ENCODE measurements around the gene KRT33B.
"Not testable (repeated sequence)": the region's sequence is repeated elsewhere in the genome, so short reads cannot be mapped to it uniquely, and the experiment has no call there.

Gene KRT33B

GRCh38 chr17:41393826-41394225, 24.2 kb upstream of the KRT33B start:
- DNase-seq (ENCODE audit: low read depth in 3 of 3): no peak

DNA sequence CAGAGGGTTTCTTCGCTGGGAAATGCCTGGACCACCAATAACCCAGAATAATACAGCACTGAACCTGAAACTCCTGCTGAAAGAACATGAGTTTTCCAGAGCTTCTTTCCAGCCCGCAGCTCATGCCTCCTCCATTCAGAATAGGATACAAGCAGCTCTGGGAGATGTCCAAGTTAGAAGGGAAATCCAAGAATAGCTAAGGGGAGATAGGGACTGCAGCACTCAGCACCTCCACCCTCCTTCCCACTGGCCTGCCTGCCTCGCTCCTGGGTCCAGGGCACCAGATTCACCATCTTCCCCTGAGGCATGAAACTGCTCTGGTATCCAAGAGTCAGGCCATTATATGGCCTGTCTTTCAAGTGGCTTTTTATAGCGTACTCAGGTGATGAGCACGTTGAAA, 23.7 kb upstream of the KRT33B start:
- DNase-seq (ENCODE audit: low read depth in 3 of 3): no peak

DNA sequence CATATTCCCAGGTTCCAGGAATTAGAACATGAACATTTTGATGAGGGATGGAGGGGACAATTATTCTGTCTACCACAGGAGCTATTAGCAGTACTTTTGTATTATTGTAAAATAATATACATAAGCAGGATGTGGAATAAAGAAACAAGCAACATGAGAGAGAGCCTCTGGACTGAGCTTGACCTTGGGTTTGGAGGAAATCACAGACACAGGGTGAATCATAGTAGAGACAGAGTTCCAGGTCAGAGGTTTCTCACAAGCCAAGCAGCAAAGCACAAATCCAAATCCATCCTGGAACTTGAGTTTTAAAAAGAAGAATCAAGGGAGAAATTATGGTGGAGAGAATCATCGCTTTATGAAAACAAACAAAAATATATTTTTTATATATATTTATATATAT, 22.7 kb upstream of the KRT33B start:
- no peak for DNase-seq (ENCODE audit: low read depth in 3 of 3)

DNA sequence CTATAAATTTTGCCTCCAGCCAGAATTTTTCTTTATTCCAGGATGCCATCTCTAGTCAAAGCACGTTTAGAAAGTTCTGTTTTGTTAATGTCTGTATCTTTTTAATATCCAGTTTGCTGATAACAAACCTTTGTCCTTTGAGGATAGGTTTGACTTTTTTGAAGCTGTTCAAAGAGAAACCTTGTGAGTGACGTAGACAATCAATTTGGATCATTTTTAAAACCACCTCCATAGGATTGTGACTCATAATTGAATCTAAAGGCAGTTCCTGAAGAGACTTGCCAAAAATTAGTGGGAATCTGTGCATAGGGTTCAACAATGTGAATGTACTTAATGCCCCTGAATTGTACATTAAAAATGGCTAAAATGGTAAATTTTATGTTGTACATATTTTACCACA, 21.9 kb upstream of the KRT33B start:
- no peak for DNase-seq (ENCODE audit: low read depth in 3 of 3)

GRCh38 chr17:41390411-41390938, 20.9 kb upstream of the KRT33B start:
- no peak for DNase-seq (ENCODE audit: low read depth in 3 of 3)

GRCh38 chr17:41387670-41388069, 18.1 kb upstream of the KRT33B start:
- DNase-seq (ENCODE audit: low read depth in 3 of 3): no peak

GRCh38 chr17:41386227-41386626, 16.6 kb upstream of the KRT33B start:
- DNase-seq (ENCODE audit: low read depth in 3 of 3): no peak

DNA sequence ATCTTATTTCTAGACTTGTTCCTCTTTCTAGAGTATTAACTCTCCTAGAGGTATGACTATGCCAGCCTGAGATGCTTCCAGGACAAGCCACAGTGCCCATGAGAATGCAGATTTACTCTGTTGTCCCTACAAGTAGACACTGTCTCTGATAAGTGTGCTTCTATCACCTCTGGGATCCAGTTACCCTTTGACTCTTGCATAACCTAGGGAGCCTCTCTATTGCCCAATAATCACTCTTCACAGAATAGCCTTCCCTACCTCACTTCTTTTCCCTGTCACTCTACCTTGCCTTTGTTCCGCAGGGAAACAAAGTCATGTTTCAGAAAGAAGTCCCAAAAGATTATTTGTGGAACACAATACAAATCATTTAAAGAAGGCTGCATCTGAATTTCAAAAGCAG, 14.1 kb upstream of the KRT33B start:
- DNase-seq (ENCODE audit: low read depth in 3 of 3): no peak

DNA sequence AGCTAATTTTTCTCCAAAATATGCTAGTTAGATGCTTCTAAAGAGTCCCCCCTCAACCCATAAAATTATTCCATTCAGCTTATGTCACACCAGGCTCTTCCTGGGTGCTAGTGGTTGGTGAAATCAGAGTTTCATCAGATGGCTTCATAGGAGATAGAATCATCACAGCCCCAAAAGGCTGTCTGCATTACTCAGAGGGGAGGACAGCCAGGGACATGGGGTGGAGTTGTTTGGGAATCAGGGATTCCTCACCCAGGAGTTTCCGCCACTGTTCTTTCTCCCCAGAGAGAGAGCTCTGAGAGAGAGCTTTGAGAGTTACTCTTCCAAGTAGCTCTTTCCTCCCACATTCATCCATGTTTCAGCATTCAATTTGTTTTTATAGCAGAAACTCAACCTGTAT, 12.8 kb upstream of the KRT33B start:
- no peak for DNase-seq (ENCODE audit: low read depth in 3 of 3)

GRCh38 chr17:41381943-41382342, 12.3 kb upstream of the KRT33B start, which contains the start of gene KRT34:
TSS of gene KRT34 (minus strand) at chr17:41382306. CDS start at chr17:41382246, 60 bp downstream.
- not testable (repeated sequence) for DNase-seq (ENCODE audit: low read depth in 3 of 3)

- DNase-seq (ENCODE audit: low read depth in 3 of 3): not testable (repeated sequence)
Observed at GRCh38 chr17:41380091-41380490, 10.5 kb upstream of the KRT33B start.

DNA sequence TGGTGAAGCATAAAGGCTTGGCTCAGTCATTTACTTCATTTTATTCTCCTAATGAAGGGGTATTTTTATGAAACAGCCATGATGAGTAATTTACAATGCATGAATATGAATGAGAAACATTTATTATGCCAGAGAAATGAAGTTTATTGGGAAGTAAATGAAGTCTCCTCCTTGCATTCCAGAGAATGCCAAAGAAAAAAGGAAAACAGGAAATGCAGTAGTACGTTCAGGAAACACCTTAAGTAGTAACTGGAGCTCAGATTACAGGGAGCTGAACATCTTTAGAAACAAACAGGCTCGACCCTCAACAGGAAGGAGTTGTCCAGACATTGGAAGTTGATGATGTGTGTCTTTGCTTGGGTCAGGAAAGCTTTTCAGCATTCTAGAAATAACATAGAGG, 7.9 kb upstream of the KRT33B start:
- no peak for DNase-seq (ENCODE audit: low read depth in 3 of 3)

DNA sequence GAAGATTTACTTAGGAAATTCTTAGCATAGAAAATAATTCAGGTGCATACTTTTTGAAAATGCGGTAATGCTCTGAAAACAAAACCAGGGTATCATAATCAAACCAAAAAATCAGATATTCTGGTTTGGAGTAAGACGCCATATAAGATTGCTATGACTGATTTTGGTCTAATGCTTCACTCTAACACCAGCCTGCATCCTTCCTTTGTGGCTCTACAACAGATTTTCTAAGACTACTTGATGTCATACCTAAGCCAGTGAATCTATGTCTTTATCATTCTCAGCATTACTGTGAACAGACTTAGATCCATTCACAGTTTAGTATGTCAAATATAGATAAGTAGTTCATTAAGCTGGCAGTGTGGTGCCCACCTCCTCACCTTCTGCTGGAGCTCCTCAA, 590 bp downstream of the KRT33B start:
- DNase-seq (ENCODE audit: low read depth in 3 of 3): no peak

DNA sequence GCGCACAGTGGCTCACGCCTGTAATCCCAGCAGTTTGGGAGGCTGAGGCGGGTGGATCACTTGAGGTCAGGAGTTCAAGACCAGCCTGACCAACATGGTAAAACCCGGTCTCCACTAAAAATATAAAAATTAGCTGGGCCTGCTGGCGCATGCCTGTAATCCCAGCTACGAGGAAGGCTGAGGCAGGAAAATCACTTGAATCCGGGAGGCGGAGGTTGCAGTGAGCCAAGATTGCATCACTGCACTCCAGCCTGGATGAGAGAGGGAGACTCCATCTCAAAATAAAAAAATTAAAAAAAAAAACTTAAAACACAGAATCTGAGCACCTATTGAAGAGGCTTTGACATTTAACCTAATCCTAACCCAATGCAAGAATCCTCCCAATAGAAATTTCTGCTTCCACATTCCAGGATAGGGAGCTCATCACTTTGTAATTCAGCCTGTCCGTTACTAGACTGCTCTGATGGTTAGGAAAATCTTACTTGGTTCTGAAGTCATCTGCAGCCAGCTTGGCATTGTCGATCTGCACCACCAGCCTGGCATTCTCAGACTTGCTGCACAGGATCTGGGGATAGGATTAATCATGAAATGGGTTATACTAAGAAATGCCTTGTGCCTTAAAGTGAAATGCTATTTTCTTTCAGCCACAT, 2.1 kb downstream of the KRT33B start:
- no peak for DNase-seq (ENCODE audit: low read depth in 3 of 3)

- no peak for DNase-seq (ENCODE audit: low read depth in 3 of 3)
Observed at GRCh38 chr17:41366070-41366469, 3.5 kb downstream of the KRT33B start.

DNA sequence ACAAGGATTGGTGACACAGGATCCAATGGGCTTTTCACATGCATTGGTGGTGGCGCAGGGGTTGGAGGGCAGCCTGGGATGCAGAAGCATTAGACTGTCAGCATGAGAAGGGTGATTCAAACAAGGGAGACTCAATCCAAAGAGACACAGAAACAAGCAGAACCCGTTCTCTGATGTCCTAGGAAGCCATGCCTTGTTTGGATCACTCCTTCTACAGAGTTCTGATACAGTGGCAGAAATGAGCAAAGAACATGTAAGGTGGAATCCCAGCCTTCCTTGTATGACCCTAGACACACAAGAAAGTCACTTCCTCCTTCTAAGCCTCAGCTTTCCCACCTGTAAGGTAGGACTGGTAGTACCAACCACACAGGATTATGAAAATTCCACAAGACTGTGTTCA, 5.7 kb downstream of the KRT33B start:
- DNase-seq (ENCODE audit: low read depth in 3 of 3): no peak

GRCh38 chr17:41360296-41360995, 9.2 kb downstream of the KRT33B start:
- DNase-seq (ENCODE audit: low read depth in 3 of 3): no peak

GRCh38 chr17:41354536-41354935, 15.1 kb downstream of the KRT33B start:
- DNase-seq (ENCODE audit: low read depth in 3 of 3): no peak

DNA sequence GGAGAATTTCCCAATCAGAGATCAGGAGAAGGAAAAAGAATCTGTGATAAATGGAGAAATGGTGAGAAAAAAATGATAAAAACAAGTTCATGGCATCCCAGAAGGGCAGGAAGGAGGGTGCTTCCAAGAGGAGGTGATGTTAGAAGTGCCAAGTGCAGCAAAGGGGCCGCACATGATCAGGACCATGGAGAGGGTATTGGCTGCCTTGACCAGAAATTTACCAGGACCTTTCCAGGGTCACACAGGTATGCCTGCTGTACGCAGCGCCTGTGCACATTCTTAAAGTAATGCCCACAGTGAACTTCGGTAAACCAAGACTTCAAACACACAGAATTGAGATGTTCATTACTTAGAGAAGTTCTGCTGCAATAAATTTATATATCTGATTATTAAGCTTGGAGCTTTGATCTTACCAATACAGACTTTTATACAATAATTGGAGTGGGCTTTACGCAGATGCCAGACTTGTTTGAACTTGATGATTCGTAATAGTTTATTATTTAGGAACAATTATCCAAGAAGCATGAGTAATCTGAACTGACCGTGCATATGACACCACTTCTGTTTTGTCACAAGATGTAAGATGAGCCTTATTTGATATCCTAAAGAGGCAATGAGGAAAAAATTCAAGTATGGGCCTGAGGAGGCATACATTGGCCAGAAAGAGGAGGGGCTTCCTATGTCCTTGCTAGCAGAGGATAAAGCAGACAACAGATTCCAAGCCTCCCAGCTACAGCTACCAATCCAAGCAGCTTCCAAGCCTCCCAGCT, 16.8 kb downstream of the KRT33B start:
- DNase-seq (ENCODE audit: low read depth in 3 of 3): no peak

GRCh38 chr17:41351177-41351576, 18.4 kb downstream of the KRT33B start:
- DNase-seq (ENCODE audit: low read depth in 3 of 3): no peak

GRCh38 chr17:41350381-41350878, 19.2 kb downstream of the KRT33B start, which contains the start of gene KRT33A:
TSS of gene KRT33A (minus strand) at chr17:41350828. CDS start at chr17:41350767, 61 bp downstream.
- not testable (repeated sequence) for DNase-seq (ENCODE audit: low read depth in 3 of 3)

Data from stimulated activated CD4-positive, alpha-beta T cell treated with anti-CD3 and anti-CD28 coated beads, TNF-alpha, amount 100 ng/mL, for 24 hours (primary cell).